ENCODE data around the gene ZNF579.

DNA sequence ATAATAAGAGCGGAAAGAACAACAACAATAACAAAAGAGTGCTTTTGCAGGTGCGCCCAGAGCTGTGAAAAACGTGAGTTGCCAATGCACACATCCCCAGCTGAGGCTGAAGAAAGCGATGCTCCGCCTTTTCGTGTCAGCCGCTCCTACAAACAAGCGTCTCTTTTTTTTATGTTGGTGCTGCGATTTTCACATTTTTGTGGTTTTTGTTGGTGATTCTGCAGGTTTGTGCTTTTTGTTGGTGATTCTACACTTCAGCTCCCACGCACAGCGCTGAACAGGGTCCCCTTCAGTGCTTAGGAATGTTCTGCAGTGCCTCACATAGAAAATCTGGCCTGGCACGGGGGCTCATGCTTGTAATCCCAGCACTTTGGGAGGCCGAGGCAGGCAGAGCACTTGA, 28.0 kb downstream of the ZNF579 start:
- no peak for TF ChIP-seq POLR2A (IDR thresholded peaks at IDR 0.05)
- TF ChIP-seq, protein P1, sequence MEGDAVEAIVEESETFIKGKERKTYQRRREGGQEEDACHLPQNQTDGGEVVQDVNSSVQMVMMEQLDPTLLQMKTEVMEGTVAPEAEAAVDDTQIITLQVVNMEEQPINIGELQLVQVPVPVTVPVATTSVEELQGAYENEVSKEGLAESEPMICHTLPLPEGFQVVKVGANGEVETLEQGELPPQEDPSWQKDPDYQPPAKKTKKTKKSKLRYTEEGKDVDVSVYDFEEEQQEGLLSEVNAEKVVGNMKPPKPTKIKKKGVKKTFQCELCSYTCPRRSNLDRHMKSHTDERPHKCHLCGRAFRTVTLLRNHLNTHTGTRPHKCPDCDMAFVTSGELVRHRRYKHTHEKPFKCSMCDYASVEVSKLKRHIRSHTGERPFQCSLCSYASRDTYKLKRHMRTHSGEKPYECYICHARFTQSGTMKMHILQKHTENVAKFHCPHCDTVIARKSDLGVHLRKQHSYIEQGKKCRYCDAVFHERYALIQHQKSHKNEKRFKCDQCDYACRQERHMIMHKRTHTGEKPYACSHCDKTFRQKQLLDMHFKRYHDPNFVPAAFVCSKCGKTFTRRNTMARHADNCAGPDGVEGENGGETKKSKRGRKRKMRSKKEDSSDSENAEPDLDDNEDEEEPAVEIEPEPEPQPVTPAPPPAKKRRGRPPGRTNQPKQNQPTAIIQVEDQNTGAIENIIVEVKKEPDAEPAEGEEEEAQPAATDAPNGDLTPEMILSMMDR (IDR thresholded peaks at IDR 0.05), result no peak
